Pancreas (tissue), 10 donors: ENCODE measurements around the gene ZNF205. TPM values are rescaled to one million over a fixed set of nuclear protein-coding genes. Genes with fewer than 3 reads are reported as not detected.

ENCODE experiments used
- ATAC-seq, 4 donors: fragments of 200-7000 bp; cut with Tn5 transposase; one replicate each; pipeline versions ENCODE4 v1.8.0 to v1.9.1; 2020; ENCODE audit warnings: mild to moderate bottlenecking in 4 of 4, moderate library complexity in 4 of 4
- DNase-seq, 6 donors: peaks; one replicate each; pipeline ENCODE4 v3.0.0-alpha.2; 2020
- FAIRE-seq: peaks from 2 replicates; lab custom pipeline; 2012; peaks lifted over from hg19 to GRCh38; lab: Jason Lieb, UNC
- H3K27ac ChIP-seq, 4 donors: fragments of 200-600 bp; sonication (generic); 1 replicate in 3 of 4; 2 replicates in 1 of 4; pipeline versions ENCODE4 v1.5.0 to v1.8.0; 2020
- H3K27me3 ChIP-seq, 4 donors: fragments of 200-600 bp; one replicate each; pipeline ENCODE4 v1.8.0; 2021
- H3K36me3 ChIP-seq, 3 donors: fragments of 200-600 bp; sonication (generic) in 1 of 3; one replicate each; pipeline versions ENCODE4 v1.5.0 to v1.8.0; 2020 to 2021
- H3K4me1 ChIP-seq, 3 donors: fragments of 200-600 bp; one replicate each; pipeline ENCODE4 v1.8.0; 2021
- H3K4me3 ChIP-seq, 4 donors: fragments of 200-600 bp; sonication (generic) in 2 of 4; one replicate each; pipeline versions ENCODE4 v1.5.0 to v1.8.0; 2020 to 2021
- H3K9me3 ChIP-seq, 4 donors: fragments of 200-600 bp; one replicate each; pipeline ENCODE4 v1.8.0; 2021
- CTCF ChIP-seq, 4 donors: fragments of 200-600 bp; sonication (generic) in 3 of 4; IDR thresholded peaks; one replicate each; pipeline versions ENCODE4 v1.5.0 to v1.8.0; 2021; ENCODE audit warnings: antibody characterized with exemption in 4 of 4
- WGBS, 2 donors: extraction: QIAGEN DNeasy Blood & Tissue Kit; methylation state at CpG; one replicate each; pipeline ENCODE4 v1.1.7; 2013; 5-methylcytosine and 5-hydroxymethylcytosine counted together
- intact Hi-C, 3 donors: fragments of 100-400 bp; cut with DNase I; formaldehyde crosslinking; loops; one replicate each; pipeline versions ENCODE4 v1.11.1 to v1.14.2; 2022
- polyA plus RNA-seq, 2 donors: library from polyadenylated mRNA; stranded (reverse); fragments of 200-250 nt; gene quantifications; one replicate each; pipeline ENCODE4 v1.2.3, GENCODE V29; 2013
- total RNA-seq, 6 donors: library from RNA; stranded (reverse); fragmentation: NEBNext Ultra II Directional in 4 of 6; extraction: Animal tissue kit (Norgen Biotek cat#: 25700) in 4 of 6; gene quantifications; one replicate each; pipeline versions ENCODE4 v1.2.1 to v1.2.4, GENCODE V29; 2021 to 2023
- donor health status: healthy with polysubstance abuse.
- donor health status: DM: no; HTN: no; CAD: no; lungs with moderate emphysema.
- donor health status: DM: no; HTN: no; CAD: no.
- donor health status: control.
- donor health status: control.
- donor health status: Bipolar disorder and iron deficiency.
- donor health status: DM: yes; HTN: yes; CAD: no.
- donor health status: DM: no; HTN: no; CAD: no.
- donor health status: DM: no; HTN: no; CAD: no.
- donor health status: DM: yes; HTN: yes; CAD: no.

The ZNF205 gene
- total and polyA plus RNA-seq, 8 donors, result 6.5 to 43.3 (median 8.5) TPM

- Histone ChIP-seq H3K4me3 (no peak overlapping the region), H3K36me3 (peaks cover 0 to 11% (median 6%) of the 10 kb centered on the region in 3 donors), H3K9me3 (no peaks in the 10 kb centered on the region), H3K4me1 (peaks cover 0 to 5% (median 0%) of the 10 kb centered on the region in 3 donors), H3K27ac (no peak overlapping the region), H3K27me3 (no peaks in the 10 kb centered on the region)
- intact Hi-C loops, result no loop called here
- FAIRE-seq (no peak), ATAC-seq (no peak), DNase-seq (peak in 1 of 6 donors; percentile 62)
- no peak for TF ChIP-seq CTCF (IDR thresholded peaks at IDR 0.05)
- 89 to 90% methylated on average over 15 to 16 of the region's 16 CpGs for WGBS, 2 donors
These were observed 8.0 kb downstream of the ZNF205 start for GRCh38 chr16:3120435-3120834.

- Histone ChIP-seq H3K27me3 (no peaks in the 10 kb centered on the region), H3K4me1 (peaks cover 0 to 6% (median 0%) of the 10 kb centered on the region in 3 donors), H3K36me3 (peaks cover 0 to 11% (median 6%) of the 10 kb centered on the region in 3 donors), H3K27ac (no peak overlapping the region), H3K4me3 (no peak overlapping the region), H3K9me3 (no peaks in the 10 kb centered on the region)
- no peak for FAIRE-seq
- ATAC-seq, result no peak
- peak in 1 of 6 donors; percentile 28 for DNase-seq
- intact Hi-C loops, result no loop called here
- WGBS, 2 donors, result 65 to 69% methylated on average over 7 of the region's 7 CpGs
- TF ChIP-seq CTCF (IDR thresholded peaks at IDR 0.05), result no peak
These were observed 9.6 kb downstream of the ZNF205 start for GRCh38 chr16:3121851-3122467.

GRCh38 chr16:3122926-3123570 lies 10.7 kb downstream of the ZNF205 start:
- peaks cover 0 to 6% (median 0%) of the 10 kb centered on the region in 3 donors for H3K4me1 ChIP-seq
- ATAC-seq (no peak), DNase-seq (peak in 1 of 6 donors; percentile 37), FAIRE-seq (no peak)
- peaks cover 0 to 11% (median 6%) of the 10 kb centered on the region in 3 donors for H3K36me3 ChIP-seq
- intact Hi-C loops, result no loop called here
- H3K27me3 ChIP-seq, result no peaks in the 10 kb centered on the region
- no peak overlapping the region for H3K4me3 ChIP-seq
- WGBS, 2 donors, result 48 to 52% methylated on average over 8 of the region's 8 CpGs
- TF ChIP-seq CTCF (IDR thresholded peaks at IDR 0.05), result no peak
- H3K9me3 ChIP-seq, result no peaks in the 10 kb centered on the region
- H3K27ac ChIP-seq, result no peak overlapping the region

DNA sequence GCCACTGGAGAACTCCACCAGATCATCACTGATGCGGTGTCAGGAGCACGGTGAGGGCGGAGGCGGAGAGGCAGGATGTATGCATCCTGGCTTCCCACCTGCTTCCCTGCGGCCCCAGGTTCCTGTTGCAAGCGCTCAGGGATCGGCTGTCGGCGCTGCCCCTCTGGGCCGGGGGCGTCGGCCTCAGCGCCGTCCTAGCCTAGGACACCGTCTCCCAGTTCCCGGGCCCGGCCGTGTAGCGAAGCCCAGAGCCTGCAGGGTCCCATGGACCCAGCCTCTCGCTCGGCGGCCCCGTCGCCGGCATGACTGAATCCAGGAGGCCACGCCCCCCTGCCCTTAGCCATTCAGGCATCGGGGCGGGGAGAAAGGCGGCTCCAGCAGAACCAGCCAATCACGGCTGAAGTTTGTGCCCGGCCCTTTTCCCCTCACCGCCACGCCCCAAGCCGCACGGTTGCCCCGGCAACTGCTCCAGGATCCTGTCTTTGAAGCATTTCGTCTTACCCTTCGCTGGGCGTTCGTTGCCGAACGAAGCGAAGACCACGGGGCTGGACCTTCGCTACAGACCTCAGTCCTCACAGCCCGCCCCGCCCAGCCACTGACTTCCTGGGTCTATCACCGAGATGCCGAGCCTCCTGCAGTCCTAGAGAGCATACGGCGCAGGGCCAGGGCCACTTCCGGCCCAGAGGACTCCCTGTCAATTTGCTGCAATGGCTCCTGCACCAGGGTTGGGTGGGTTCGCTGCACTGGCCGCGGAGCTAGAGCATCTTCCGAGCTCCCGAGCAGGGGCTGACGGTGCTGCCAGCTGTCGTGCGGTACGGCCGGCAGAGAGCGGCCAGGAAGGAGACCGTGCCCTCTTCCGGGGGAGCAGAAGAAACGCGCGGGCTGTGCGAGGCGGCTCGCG lies 11.8 kb downstream of the ZNF205 start:
- peaks cover 0 to 9% (median 6%) of the 10 kb centered on the region in 3 donors for H3K36me3 ChIP-seq
- intact Hi-C loops, result no loop called here
- TF ChIP-seq CTCF (IDR thresholded peaks at IDR 0.05), result no peak
- peak overlapping the region; percentile 60 to 90 (median 62) for H3K4me3 ChIP-seq
- peak; percentile 93 to 98 (median 96) for DNase-seq
- peaks cover 3 to 16% (median 10%) of the 10 kb centered on the region in 3 donors for H3K4me1 ChIP-seq
- ATAC-seq, result peak; percentile 95 to 99 (median 96)
- H3K27ac ChIP-seq, result peak overlapping the region; percentile 62 to 79 (median 75)
- WGBS, 2 donors, result 0% methylated on average over 69 to 72 of the region's 72 CpGs
- no peaks in the 10 kb centered on the region for H3K9me3 ChIP-seq
- FAIRE-seq, result peak; percentile 23
- H3K27me3 ChIP-seq, result no peaks in the 10 kb centered on the region
